Pericardium fibroblast (primary cell): Measurements from ENCODE around the gene FAM171A1. TPM values are rescaled to one million over a fixed set of nuclear protein-coding genes. Genes with fewer than 3 reads are reported as not detected.

Experiments
- total RNA-seq: library from RNA; depleted of rRNA; stranded (reverse); fragments of >200 nt; gene quantifications from 2 replicates; pipeline ENCODE4 v1.2.3, GENCODE V29; 2015

Gene FAM171A1
- total RNA-seq = 20.9 and 24.5 TPM in 2 replicates

DNA sequence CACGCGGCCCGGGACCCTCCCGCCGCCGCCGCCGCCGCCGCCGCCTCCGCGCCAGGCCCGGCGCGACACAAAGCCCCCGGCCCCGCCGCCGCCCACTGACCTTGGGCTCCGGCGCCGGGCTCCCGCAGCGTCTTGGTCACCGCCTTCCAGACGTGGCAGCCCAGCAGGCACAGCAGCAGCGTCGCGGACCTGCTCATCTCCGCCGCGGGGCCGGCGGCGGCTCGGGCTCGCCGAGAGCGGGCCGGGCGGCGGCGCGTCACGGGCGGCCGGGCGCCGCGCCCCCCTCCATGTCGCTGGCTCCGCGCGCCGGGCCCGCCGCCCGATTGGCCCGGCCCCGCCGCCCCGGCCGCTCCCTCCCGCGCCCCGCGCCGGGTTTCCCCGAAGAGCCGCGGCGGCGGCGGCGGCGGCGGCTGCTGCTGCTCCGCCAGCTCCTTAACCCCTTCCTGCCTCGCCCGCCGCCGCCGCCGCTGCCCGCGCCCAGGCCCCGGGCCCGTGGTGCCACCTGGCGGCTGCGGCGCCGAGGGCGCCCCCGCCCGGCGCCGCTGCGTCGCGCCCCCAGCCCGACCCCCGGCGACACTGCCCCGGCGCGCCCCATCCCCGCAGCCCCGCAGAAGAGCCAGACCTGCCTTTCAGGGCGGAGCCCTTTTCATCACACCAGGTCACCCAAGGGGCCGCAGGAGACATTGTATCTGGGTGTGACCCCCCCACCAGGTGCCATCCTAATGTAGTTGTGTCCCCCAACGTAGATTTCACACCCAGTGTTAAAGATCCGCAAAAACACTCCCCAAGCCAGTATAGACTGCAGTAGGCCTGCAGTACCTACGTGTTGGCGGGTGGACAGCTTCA, at the start of gene FAM171A1:
Gene FAM171A1 (minus strand): TSS at position 434 of the 846 bp plus-strand sequence. CDS start 237 bp downstream, at position 197.

DNA sequence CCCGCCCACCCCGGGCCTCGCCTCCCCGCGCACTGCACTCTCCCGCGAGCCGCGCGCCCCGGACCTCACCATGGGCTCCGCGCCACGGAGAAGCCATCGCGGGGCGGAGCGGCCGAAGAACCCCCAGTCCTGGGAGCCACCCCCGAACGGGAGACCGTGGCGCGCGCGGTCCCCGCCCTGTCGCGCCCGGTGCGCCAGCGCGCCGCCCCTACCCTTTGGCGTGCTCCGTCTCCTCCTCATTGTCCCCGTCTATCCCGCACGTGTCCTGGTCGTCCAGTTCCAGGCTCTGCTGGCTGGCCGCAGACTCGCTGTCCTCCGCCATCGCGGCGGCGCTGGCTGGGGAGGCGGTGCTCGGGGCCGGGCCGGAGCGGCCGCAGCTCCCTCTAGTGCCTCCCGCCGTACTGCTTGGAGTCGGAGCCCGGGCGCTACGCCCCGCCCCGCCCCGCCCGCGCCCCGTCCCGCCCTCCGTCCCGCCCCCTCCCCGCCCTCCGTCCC, 202.8 kb downstream of the FAM171A1 start, which contains the start of gene NMT2:
Gene NMT2 (minus strand): TSS at position 403 of the 495 bp plus-strand sequence. CDS start 81 bp downstream, at position 322.

Other genes with a start within 250 kb of the FAM171A1 start
- gene NMT2, start 202.6 kb downstream of the FAM171A1 start, total RNA-seq = 22.5 and 33.9 TPM in 2 replicates